ENCODE results near the gene SERPINF2. TPM values are rescaled to one million over a fixed set of nuclear protein-coding genes. Genes with fewer than 3 reads are reported as not detected.
"Not testable (repeated sequence)": the region's sequence is repeated elsewhere in the genome, so short reads cannot be mapped to it uniquely, and the experiment has no call there.

Gene SERPINF2
- polyA plus RNA-seq, 3 donors from 2014 or later, result 0.76 TPM; not detected in 2

DNA sequence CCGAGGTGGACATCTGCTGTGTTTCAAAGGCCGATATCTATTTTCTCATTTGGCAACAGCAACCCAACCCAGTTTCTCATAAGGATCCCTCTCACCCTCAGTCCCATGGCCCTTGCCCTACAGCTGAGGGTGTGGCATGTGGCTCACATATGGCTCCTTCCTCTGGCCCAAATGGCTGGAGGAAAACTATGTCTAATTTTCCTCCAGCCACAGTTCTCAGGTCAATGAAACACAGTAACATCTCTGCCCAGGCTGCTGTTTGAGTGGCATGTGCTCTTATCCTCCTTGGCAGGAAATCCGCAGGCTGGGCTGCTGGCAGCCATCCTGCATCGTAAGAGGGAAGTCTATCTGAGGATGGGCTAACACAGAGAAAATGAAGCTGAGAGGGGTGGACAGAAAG, 43.3 kb downstream of the SERPINF2 start:
- no peak overlapping the region for H3K27ac Mint-ChIP-seq
- H3K9me3 Mint-ChIP-seq, result no peaks in the 10 kb centered on the region
- no peak overlapping the region for H3K4me3 Mint-ChIP-seq
- peaks cover 14 to 17% of the 10 kb centered on the region in 2 donors for H3K4me1 Mint-ChIP-seq
- DNase-seq, result no peak
- peaks cover 0 to 1% (median 0%) of the 10 kb centered on the region in 3 donors for H3K27me3 Mint-ChIP-seq (ENCODE audit: low read depth in 3 of 3)
- H3K36me3 Mint-ChIP-seq, result peaks cover 16 to 42% (median 17%) of the 10 kb centered on the region in 3 donors

- peaks cover 0 to 1% (median 0%) of the 10 kb centered on the region in 3 donors for H3K27me3 Mint-ChIP-seq (ENCODE audit: low read depth in 3 of 3)
- H3K4me3 Mint-ChIP-seq, result no peak overlapping the region
- H3K36me3 Mint-ChIP-seq, result peaks cover 16 to 38% (median 17%) of the 10 kb centered on the region in 3 donors
- no peak overlapping the region for H3K27ac Mint-ChIP-seq
- no peak for DNase-seq
- no peaks in the 10 kb centered on the region for H3K9me3 Mint-ChIP-seq
- H3K4me1 Mint-ChIP-seq, result peaks cover 14 to 17% of the 10 kb centered on the region in 2 donors
These were observed 44.0 kb downstream of the SERPINF2 start for GRCh38 chr17:1786708-1787107.

DNA sequence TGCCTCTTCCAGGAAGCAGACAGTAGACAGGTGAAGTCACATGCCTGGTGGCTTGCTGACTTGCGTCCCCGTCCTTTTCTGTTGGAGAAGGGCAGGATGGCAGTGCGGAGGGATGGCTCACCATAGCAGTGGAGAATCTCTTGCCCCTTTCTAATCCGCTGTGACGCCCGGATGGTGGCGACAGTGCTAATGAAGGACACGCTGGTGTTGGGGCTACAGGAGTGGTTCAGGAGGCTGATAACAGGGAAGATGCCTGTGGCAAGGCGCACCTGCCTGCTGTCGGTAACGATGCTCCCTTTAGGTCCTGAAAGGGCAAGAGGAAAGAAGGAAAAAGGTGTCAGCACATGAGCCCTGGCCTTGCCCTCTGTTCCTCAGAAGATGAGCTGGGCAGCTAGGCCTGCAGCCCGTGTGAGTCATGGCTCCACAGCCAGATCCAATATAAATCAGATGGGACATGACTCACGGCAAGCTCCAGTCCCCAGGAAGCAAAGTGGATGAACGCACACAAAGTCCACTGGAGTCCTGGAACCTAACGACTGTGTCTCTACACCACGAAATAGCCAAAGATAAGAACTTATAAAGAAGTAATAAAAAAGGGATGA, 44.7 kb downstream of the SERPINF2 start:
- Mint-ChIP-seq H3K4me3 (no peak overlapping the region), H3K27ac (no peak overlapping the region), H3K27me3 (ENCODE audit: low read depth in 3 of 3) (peaks cover 0 to 1% (median 0%) of the 10 kb centered on the region in 3 donors), H3K9me3 (no peaks in the 10 kb centered on the region), H3K4me1 (peaks cover 14 to 17% of the 10 kb centered on the region in 2 donors), H3K36me3 (peaks cover 11 to 33% (median 17%) of the 10 kb centered on the region in 3 donors)
- no peak for DNase-seq

DNA sequence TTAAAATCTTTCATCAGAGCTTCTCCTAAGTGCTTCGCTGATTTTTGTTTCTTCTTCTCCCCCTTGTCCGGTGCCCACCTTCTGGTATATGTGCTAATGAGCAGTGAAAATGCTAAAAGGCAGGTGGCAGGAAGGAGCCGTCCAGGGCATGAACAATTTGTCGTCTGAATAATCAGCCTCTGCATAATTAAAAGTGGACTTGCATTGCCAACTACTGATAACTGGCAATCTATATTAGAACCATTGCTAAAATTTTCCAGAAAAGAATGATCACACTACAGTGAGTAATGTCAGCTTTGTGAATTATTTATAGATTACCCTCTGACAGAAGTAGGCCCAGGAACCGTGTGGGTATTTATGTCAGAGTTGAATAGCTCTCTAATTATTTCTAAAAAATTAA, 47.3 kb downstream of the SERPINF2 start:
- H3K27me3 Mint-ChIP-seq (ENCODE audit: low read depth in 3 of 3), result no peaks in the 10 kb centered on the region
- no peaks in the 10 kb centered on the region for H3K9me3 Mint-ChIP-seq
- no peaks in the 10 kb centered on the region for H3K4me1 Mint-ChIP-seq
- H3K27ac Mint-ChIP-seq, result no peak overlapping the region
- H3K4me3 Mint-ChIP-seq, result no peak overlapping the region
- DNase-seq, result no peak
- peaks cover 0 to 15% (median 6%) of the 10 kb centered on the region in 3 donors for H3K36me3 Mint-ChIP-seq

DNA sequence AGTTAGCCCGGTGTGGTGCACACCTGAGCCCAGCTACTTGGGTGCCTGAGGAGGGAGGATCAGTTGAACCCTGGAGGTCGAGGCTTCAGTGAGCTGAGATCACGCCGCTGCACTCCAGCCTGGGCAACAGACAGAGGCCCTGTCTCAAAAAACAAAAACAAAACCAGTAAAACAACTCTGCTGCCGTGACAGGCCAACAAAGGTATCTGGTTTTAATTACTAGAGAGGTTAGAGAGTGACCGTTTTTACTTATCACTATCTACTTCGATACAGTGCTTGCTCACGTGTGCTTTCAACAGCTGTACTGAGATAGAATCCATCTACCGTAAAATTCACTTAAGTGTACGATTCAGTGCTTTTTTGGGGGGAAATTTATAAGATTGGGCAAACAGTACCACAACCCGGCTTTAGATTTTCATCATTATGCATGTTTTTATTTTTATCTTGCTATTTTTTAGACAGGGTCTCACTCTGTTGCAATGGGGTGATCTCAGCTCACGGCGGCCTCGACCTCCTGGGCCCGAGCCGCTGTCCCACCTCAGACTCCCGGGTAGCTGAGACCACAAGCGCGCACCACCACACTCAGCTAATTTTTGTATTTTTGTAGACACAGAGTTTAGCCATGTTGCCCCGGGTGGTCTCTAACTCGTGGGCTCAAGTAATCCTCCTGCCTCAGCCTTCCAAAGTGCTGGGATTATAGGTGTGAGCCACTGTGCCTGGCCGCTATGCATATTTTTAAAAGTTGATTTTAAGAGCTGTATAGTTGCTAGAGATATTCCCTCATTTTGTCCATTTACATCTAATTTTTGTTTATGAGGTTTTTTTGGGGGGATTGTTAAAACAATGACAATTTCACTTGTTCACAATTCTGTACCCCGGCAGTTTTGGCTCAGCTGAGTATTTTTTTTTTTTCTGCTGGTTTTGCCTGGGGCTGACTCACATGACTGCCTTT, 50.1 kb downstream of the SERPINF2 start:
- peaks cover 0 to 11% (median 5%) of the 10 kb centered on the region in 3 donors for H3K36me3 Mint-ChIP-seq
- H3K27me3 Mint-ChIP-seq (ENCODE audit: low read depth in 3 of 3), result no peaks in the 10 kb centered on the region
- no peak for DNase-seq
- H3K27ac Mint-ChIP-seq, result no peak overlapping the region
- H3K9me3 Mint-ChIP-seq, result no peaks in the 10 kb centered on the region
- no peak overlapping the region for H3K4me3 Mint-ChIP-seq
- H3K4me1 Mint-ChIP-seq, result peaks cover 0 to 8% of the 10 kb centered on the region in 2 donors

DNA sequence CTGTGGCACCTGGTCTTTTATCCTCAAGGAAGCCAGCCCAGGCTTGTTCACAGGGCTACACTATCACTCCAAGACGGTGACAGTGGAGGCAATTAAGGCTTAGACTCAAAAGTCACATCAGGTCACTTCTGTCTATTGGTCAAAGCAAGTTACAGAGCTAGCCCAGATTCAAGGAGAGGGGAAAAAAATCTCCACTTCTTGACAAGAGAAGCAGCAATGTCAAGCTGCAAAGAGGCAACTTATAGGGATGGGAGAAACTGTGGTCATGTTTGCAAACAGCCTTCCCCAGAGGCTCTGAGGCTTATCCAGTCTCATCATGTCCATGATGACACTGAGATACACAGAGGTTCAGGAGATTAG, 50.8 kb downstream of the SERPINF2 start:
- peaks cover 0 to 8% of the 10 kb centered on the region in 2 donors for H3K4me1 Mint-ChIP-seq
- no peak overlapping the region for H3K27ac Mint-ChIP-seq
- no peaks in the 10 kb centered on the region for H3K27me3 Mint-ChIP-seq (ENCODE audit: low read depth in 3 of 3)

DNA sequence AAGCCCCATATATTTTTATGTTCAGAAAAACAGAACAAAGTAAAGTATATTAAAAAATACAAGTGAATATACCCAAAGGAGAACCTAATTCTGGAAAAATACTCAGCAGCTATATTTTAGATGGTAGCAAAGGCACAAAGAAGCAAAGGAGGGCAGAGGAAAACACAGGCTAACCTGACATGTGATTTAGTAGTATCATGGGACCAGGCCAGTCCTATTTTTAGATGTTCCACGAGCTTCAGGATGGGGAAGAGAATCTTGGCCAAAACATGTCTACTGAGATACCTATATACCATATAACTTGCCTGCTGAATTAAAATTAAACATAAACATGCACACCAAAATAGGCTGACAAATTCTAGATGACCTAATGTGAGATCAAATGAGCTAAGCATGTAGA, 54.1 kb downstream of the SERPINF2 start:
- Mint-ChIP-seq H3K27ac (peak overlapping the region in 4 of 6 donors; percentile 5 to 61 (median 28)), H3K36me3 (peaks cover 0 to 22% (median 12%) of the 10 kb centered on the region in 3 donors), H3K4me3 (no peak overlapping the region), H3K4me1 (peaks cover 0 to 8% of the 10 kb centered on the region in 2 donors), H3K9me3 (no peaks in the 10 kb centered on the region), H3K27me3 (ENCODE audit: low read depth in 3 of 3) (no peaks in the 10 kb centered on the region)
- no peak for DNase-seq

More for the DNA sequence above, 50.8 kb downstream of the SERPINF2 start:
- peaks cover 0 to 11% (median 5%) of the 10 kb centered on the region in 3 donors for H3K36me3 Mint-ChIP-seq
- DNase-seq, result no peak
- no peaks in the 10 kb centered on the region for H3K9me3 Mint-ChIP-seq
- no peak overlapping the region for H3K4me3 Mint-ChIP-seq

GRCh38 chr17:1797323-1797722, 54.7 kb downstream of the SERPINF2 start:
- Mint-ChIP-seq H3K9me3 (no peaks in the 10 kb centered on the region), H3K4me3 (no peak overlapping the region), H3K27ac (peak overlapping the region in 1 of 6 donors; percentile 5), H3K4me1 (peaks cover 0 to 8% of the 10 kb centered on the region in 2 donors), H3K36me3 (peaks cover 0 to 24% (median 12%) of the 10 kb centered on the region in 3 donors), H3K27me3 (ENCODE audit: low read depth in 3 of 3) (no peaks in the 10 kb centered on the region)
- no peak for DNase-seq

DNA sequence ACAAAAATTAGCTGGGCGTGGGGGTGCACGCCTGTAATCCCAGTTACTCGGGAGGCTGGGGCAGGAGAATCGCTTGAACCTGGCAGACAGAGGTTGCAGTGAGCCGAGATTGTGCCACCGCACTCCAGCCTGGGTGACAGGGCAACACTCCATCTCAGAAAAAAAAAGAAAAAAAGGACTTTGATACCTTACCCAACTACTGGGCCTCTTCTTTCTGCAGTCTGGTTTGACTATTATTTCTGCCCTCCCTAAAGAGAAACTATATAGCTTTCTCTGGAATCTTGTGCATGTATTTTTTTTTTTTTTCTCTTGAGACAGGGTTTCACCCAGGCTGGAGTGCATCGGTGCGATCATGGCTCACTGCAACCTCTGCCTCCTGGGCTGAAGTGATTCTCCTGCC, 55.2 kb downstream of the SERPINF2 start:
- not testable (repeated sequence) for DNase-seq; H3K4me3 Mint-ChIP-seq; H3K9me3 Mint-ChIP-seq; H3K4me1 Mint-ChIP-seq; H3K27ac Mint-ChIP-seq; H3K27me3 Mint-ChIP-seq (ENCODE audit: low read depth in 3 of 3)
- H3K36me3 Mint-ChIP-seq, result peaks cover 0 to 24% (median 12%) of the 10 kb centered on the region in 3 donors

DNA sequence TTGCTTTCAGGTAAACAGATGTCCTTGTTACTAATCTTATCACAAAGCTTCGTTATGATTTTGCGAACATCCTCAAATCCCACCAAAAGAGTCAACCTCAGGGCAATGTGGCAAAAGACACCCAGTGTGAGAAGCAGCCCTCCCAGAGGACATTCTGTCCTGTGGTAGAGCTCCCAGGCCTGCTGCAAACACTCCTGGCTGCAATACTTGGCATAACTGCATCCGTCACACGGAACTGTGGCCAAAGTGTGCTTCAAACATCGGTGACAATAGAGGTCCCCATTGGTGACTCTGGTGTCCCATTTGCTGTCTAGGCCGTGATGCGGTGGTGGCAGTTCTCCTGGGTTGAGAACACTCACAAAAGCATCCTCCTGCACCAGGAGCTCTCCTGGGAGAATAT, 57.6 kb downstream of the SERPINF2 start:
- DNase-seq, result no peak
- Mint-ChIP-seq H3K9me3 (no peaks in the 10 kb centered on the region), H3K4me1 (peaks cover 0 to 8% of the 10 kb centered on the region in 2 donors), H3K36me3 (peaks cover 0 to 28% (median 21%) of the 10 kb centered on the region in 3 donors), H3K27ac (no peak overlapping the region), H3K4me3 (no peak overlapping the region), H3K27me3 (ENCODE audit: low read depth in 3 of 3) (no peaks in the 10 kb centered on the region)

DNA sequence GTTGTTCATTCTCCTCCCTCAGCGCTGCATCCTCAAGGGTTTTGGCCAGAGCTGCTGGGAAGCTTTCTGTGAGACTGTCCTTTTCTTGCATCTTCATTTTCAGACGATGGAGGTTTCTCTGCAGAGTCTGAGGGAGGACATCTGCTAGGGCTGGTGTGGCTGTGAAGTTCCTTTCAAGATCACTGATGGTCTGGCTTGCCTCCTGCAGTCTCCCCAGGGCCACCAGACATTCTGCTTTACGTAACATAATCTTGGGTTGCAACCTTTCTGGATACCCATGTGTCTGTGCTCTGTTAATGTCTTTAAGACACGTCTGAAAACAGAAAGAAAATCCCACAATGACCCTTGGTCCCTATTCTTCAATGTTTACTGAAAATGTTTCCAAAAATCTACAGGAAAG, 58.0 kb downstream of the SERPINF2 start:
- Mint-ChIP-seq H3K4me3 (no peak overlapping the region), H3K27me3 (ENCODE audit: low read depth in 3 of 3) (no peaks in the 10 kb centered on the region), H3K4me1 (peaks cover 0 to 8% of the 10 kb centered on the region in 2 donors), H3K9me3 (no peaks in the 10 kb centered on the region), H3K36me3 (peaks cover 0 to 28% (median 21%) of the 10 kb centered on the region in 3 donors), H3K27ac (no peak overlapping the region)
- no peak for DNase-seq

DNA sequence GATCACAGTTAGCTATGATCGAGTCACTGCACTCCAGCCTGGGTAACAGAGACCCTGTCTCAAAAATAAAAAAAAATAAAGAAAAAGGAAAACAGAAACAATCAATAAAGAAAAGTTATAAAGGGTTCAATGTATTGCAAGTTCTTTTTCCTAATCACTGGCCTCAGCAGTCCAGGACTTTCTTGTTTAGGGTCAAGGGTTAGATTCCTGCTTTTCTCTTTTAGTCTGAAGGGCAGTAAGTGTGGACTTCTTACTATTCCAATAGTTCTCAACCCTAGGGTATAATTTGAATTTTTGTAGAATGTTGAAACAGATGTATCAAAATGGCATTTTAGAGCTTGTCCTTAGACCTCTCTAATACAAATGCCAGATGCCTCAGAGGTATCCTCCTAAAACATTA, 59.8 kb downstream of the SERPINF2 start:
- Mint-ChIP-seq H3K9me3 (no peaks in the 10 kb centered on the region), H3K36me3 (peaks cover 0 to 22% (median 17%) of the 10 kb centered on the region in 3 donors), H3K27ac (no peak overlapping the region), H3K4me1 (no peaks in the 10 kb centered on the region), H3K4me3 (no peak overlapping the region), H3K27me3 (ENCODE audit: low read depth in 3 of 3) (no peaks in the 10 kb centered on the region)
- DNase-seq, result no peak

- no peaks in the 10 kb centered on the region for H3K9me3 Mint-ChIP-seq
- no peak for DNase-seq
- peaks cover 0 to 26% (median 16%) of the 10 kb centered on the region in 3 donors for H3K36me3 Mint-ChIP-seq
- no peaks in the 10 kb centered on the region for H3K4me1 Mint-ChIP-seq
- no peaks in the 10 kb centered on the region for H3K27me3 Mint-ChIP-seq (ENCODE audit: low read depth in 3 of 3)
- H3K4me3 Mint-ChIP-seq, result no peak overlapping the region
- peak overlapping the region in 2 of 6 donors; percentile 7 to 35 for H3K27ac Mint-ChIP-seq
These were observed 60.6 kb downstream of the SERPINF2 start for GRCh38 chr17:1803280-1803679.

Measured in immature natural killer cell (primary cell).